Adrenal gland (tissue), 12 donors: ENCODE data around the gene UBXN1. TPM values are rescaled to one million over a fixed set of nuclear protein-coding genes. Genes with fewer than 3 reads are reported as not detected.

Source experiments
- DNase-seq, 7 donors: peaks; one replicate each; pipeline ENCODE4 v3.0.0-alpha.2; 2019 to 2020
- H3K27ac ChIP-seq, 5 donors: fragments of 200-600 bp; sonication (generic) in 4 of 5; 1 replicate in 3 of 5; 2 replicates in 2 of 5; pipeline versions ENCODE4 v1.5.1 to v1.8.0; 2016 to 2020; ENCODE audit warnings: mild to moderate bottlenecking in 1 of 5
- H3K27me3 ChIP-seq: fragments of 200-600 bp; 2 replicates; pipeline ENCODE4 v1.8.0; 2021
- H3K36me3 ChIP-seq, 2 donors: fragments of 200-600 bp; replicated peaks in 1 of 2; 1 replicate in 1 of 2; 2 replicates in 1 of 2; pipeline versions ENCODE4 v1.5.1 to v1.8.0; 2018 to 2022
- H3K4me1 ChIP-seq, 2 donors: fragments of 200-600 bp; replicated peaks in 1 of 2; 1 replicate in 1 of 2; 2 replicates in 1 of 2; pipeline versions ENCODE4 v1.5.1 to v1.8.0; 2018 to 2021
- H3K4me3 ChIP-seq, 4 donors: fragments of 200-600 bp; sonication (generic) in 3 of 4; one replicate each; pipeline ENCODE4 v1.5.1; 2016 to 2018
- H3K9me3 ChIP-seq, 3 donors: fragments of 200-600 bp; sonication (generic) in 1 of 3; replicated peaks in 1 of 3; 1 replicate in 2 of 3; 2 replicates in 1 of 3; pipeline versions ENCODE4 v1.5.1 to v1.8.0; 2016 to 2021
- CTCF ChIP-seq, 6 experiments: fragments of 450-650 bp in 4 of 6; fragments of 200-600 bp in 2 of 6; sonication (generic) in 1 of 6; IDR thresholded peaks; 1 replicate in 5 of 6; 2 replicates in 1 of 6; pipeline versions ENCODE4 v1.5.1 to v1.8.0; 2016 to 2021; ENCODE audit warnings: antibody characterized with exemption in 6 of 6, mild to moderate bottlenecking in 2 of 6, moderate library complexity in 1 of 6
- POLR2A ChIP-seq, 2 donors: fragments of 450-650 bp; IDR thresholded peaks; one replicate each; pipeline ENCODE4 v1.6.1; 2017; ENCODE audit warnings: antibody characterized with exemption in 2 of 2, mild to moderate bottlenecking in 2 of 2, moderate library complexity in 1 of 2
- WGBS, 4 donors: extraction: QIAGEN DNeasy Blood & Tissue Kit in 2 of 4; methylation state at CpG; one replicate each; pipeline versions ENCODE4 v1.1.5 to v1.1.7; 2013 to 2017; 5-methylcytosine and 5-hydroxymethylcytosine counted together
- intact Hi-C, 2 donors: fragments of 100-400 bp; cut with DNase I; formaldehyde crosslinking; loops; one replicate each; pipeline versions ENCODE4 v1.14.1 to v1.15.0; 2022 to 2023
- polyA plus RNA-seq, 3 donors: library from polyadenylated mRNA; stranded (reverse); fragments of 200-250 nt in 2 of 3; fragments of 350-450 nt in 1 of 3; fragmentation: Illumina TruSeq in 1 of 3; extraction: RNeasy Lipid Tissue Mini Kit (QIAGEN cat#74804) in 1 of 3; gene quantifications; one replicate each; pipeline ENCODE4 v1.2.3, GENCODE V29; 2013 to 2014
- total RNA-seq, 9 donors: library from RNA; depleted of rRNA in 4 of 9; stranded (reverse); fragments of >200 nt in 4 of 9; fragments of 120-200 nt in 1 of 9; fragmentation: NEBNext Ultra II Directional in 1 of 9; extraction: Animal tissue kit (Norgen Biotek cat#: 25700) in 1 of 9; gene quantifications; one replicate each; pipeline versions ENCODE4 v1.1.0 to v1.2.4, GENCODE V29; 2013 to 2023
- donor health status: healthy with polysubstance abuse.
- donor health status: Bipolar disorder and iron deficiency.
- donor health status: DM: yes; HTN: yes; CAD: no.
- donor health status: DM: no; HTN: no; CAD: no.
- donor health status: DM: no; HTN: no; CAD: no.
- donor health status: DM: yes; HTN: yes; CAD: no.

UBXN1 gene
- total and polyA plus RNA-seq, 12 donors = 81.3 to 308 (median 153) TPM

DNA sequence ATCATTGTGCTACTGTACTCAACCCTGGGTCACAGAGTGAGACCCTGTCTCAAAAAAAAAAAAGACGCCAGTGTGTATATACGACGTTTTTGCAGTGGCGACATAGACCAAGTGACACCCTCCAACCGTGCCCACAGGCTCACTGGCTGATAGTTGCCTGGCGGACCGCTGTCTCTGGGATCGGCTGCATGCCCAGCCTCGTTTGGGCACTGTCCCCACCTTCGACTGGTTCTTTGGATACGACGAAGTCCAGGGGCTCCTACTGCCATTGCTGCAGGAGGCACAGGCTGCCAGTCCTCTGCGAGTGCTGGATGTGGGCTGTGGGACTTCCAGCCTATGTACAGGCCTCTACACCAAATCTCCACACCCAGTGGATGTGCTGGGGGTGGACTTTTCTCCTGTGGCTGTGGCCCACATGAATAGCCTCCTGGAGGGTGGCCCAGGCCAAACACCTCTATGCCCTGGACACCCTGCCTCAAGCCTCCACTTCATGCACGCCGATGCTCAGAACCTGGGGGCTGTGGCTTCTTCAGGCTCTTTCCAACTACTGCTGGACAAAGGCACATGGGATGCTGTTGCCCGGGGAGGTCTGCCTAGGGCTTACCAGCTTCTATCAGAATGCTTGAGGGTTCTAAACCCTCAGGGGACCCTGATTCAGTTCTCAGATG lies 12.5 kb downstream of the UBXN1 start:
- WGBS, 4 donors = 40 to 71% (median 60%) methylated on average over 4 to 16 of the region's 16 CpGs
- Histone ChIP-seq H3K27me3 (no peaks in the 10 kb centered on the region), H3K27ac (peak overlapping the region; percentile 85 to 97 (median 91)), H3K4me3 (peak overlapping the region in 2 of 4 donors; percentile 59 to 98), H3K36me3 (peaks cover 0 to 11% of the 10 kb centered on the region in 2 donors), H3K4me1 (peaks cover 23 to 50% of the 10 kb centered on the region in 2 donors), H3K9me3 (no peaks in the 10 kb centered on the region)
- intact Hi-C loops = no loop called here
- no peak for DNase-seq
- TF ChIP-seq POLR2A (IDR thresholded peaks at IDR 0.05) (no peak), CTCF (IDR thresholded peaks at IDR 0.05) (no peak)

GRCh38 chr11:62665599-62666258 lies 13.1 kb downstream of the UBXN1 start:
- Histone ChIP-seq H3K4me3 (peak overlapping the region; percentile 52 to 98 (median 63)), H3K9me3 (no peaks in the 10 kb centered on the region), H3K27me3 (no peaks in the 10 kb centered on the region), H3K27ac (peak overlapping the region; percentile 85 to 97 (median 91)), H3K4me1 (peaks cover 20 to 46% of the 10 kb centered on the region in 2 donors), H3K36me3 (peaks cover 0 to 11% of the 10 kb centered on the region in 2 donors)
- intact Hi-C loops = no loop called here
- peak; percentile 53 to 82 (median 70) for DNase-seq
- WGBS, 4 donors = 4 to 9% (median 7%) methylated on average over 23 to 39 of the region's 39 CpGs
- TF ChIP-seq POLR2A (IDR thresholded peaks at IDR 0.05) (no peak), CTCF (IDR thresholded peaks at IDR 0.05) (no peak)

DNA sequence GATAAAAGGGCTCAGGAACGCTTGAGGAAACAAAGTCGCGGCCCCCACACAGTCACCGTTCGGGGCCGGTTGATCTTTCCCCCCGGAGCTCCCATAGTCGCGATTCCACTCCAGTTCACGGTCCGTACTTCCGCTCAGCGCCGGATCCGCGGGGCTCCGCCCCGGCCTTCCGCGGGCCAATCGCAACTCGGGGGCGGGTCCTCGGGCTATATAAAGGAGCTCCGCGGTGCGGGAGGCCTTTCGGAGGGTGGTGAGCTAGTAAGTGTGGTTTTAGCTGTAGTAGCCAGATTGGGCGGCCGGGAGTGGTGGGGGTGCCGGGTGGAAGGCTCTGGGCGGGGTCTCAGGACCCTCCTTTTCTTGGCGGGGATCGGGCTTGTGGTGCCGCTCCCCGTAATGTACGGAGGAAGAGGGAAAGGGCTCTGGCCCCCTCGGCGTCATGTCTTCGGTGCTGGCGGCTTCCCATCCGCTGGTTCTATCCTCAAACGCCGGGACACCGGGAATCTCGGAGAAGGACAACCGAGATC lies 13.7 kb downstream of the UBXN1 start, which contains the start of the genes C11orf98 and CSKMT:
C11orf98 (minus strand) TSS at position 136 of the 524 bp plus-strand sequence; CDS start at position 95, 41 bp downstream.
CSKMT (plus strand) TSS at position 238 of the 524 bp plus-strand sequence. CDS start 568 bp downstream, outside the sequence.
- peaks cover 0 to 11% of the 10 kb centered on the region in 2 donors for H3K36me3 ChIP-seq
- peak; percentile 93 to 98 (median 95) for DNase-seq
- no peaks in the 10 kb centered on the region for H3K27me3 ChIP-seq
- 0 to 1% (median 0%) methylated on average over 11 to 47 of the region's 47 CpGs for WGBS, 4 donors
- no peaks in the 10 kb centered on the region for H3K9me3 ChIP-seq
- TF ChIP-seq CTCF (IDR thresholded peaks at IDR 0.05) = no peak
- TF ChIP-seq POLR2A (IDR thresholded peaks at IDR 0.05) = peak; percentile 97 to 98
- H3K27ac ChIP-seq = peak within 1 kb of the TSS; percentile 85 to 97 (median 91)
- peak within 1 kb of the TSS; percentile 52 to 98 (median 68) for H3K4me3 ChIP-seq
- intact Hi-C loops = no loop called here
- peaks cover 15 to 40% of the 10 kb centered on the region in 2 donors for H3K4me1 ChIP-seq
